H1 (cell line): Measurements from ENCODE around the gene MOSMO. TPM values are rescaled to one million over a fixed set of nuclear protein-coding genes. Genes with fewer than 3 reads are reported as not detected.

Source experiments
- TAF7 ChIP-seq: optimal IDR thresholded peaks from 2 replicates; pipeline ENCODE3; 2011; ENCODE audit warnings: low read depth, mild to moderate bottlenecking, inconsistent platforms, low read length, moderate library complexity, borderline replicate concordance
- polyA plus RNA-seq, 7 experiments: library from polyadenylated mRNA; depleted of rRNA in 3 of 7; stranded (reverse) in 5 of 7; unstranded in 2 of 7; fragments of >200 nt in 5 of 7; fragments of 200-250 nt in 2 of 7; gene quantifications; 1 replicate in 5 of 7; 2 replicates in 1 of 7; 4 replicates in 1 of 7; pipeline versions ENCODE4 v1.2.1 to v1.2.3, GENCODE V29; 2011 to 2013; ENCODE audit warnings: missing spikeins in 2 of 7, mixed read lengths in 2 of 7
- total RNA-seq: library from RNA; stranded (reverse); fragmentation: NEBNext Ultra II Directional; extraction: Animal tissue kit (Norgen Biotek cat#: 25700); gene quantifications from 2 replicates; pipeline ENCODE4 v1.2.1, GENCODE V29; 2021

The MOSMO gene
- total and polyA plus RNA-seq, 2 of the 8 experiments (the other 6 are each of a cell fraction or from before 2014, with no cell fraction given): 8.6 to 14.8 TPM

GRCh38 chr16:21994856-21995465, 12.9 kb upstream of the MOSMO start (continued):
- no peak for TF ChIP-seq TAF7
- TF ChIP-seq, all 59 proteins: peak for 0
